AG04449 (cell line): Measurements from ENCODE around the gene PGAP2.
"Not testable (repeated sequence)": the region's sequence is repeated elsewhere in the genome, so short reads cannot be mapped to it uniquely, and the experiment has no call there.

ENCODE experiments used
- CTCF ChIA-PET: fragments of 350-600 bp; formaldehyde crosslinking; extraction: SDS; loops from one replicate; lab custom pipeline; 2021; ENCODE audit warnings: antibody characterized with exemption; lab: Yijun Ruan, JAX
- POLR2A ChIA-PET: fragments of 400-600, 350-600 bp; formaldehyde crosslinking; extraction: SDS; loops from one replicate; lab custom pipeline; 2020; ENCODE audit warnings: antibody characterized with exemption, inconsistent platforms; lab: Yijun Ruan, JAX
- DNase-seq: peaks from one replicate; pipeline ENCODE4 v3.0.0-alpha.2; 2010; ENCODE audit warnings: low read depth, low spot score
- H3K4me3 ChIP-seq: 2 replicates; pipeline ENCODE4 v1.5.1; 2011; ENCODE audit warnings: low read depth, mild to moderate bottlenecking, control low read depth, low read length
- TF ChIP-seq, protein P1 (sequence below): IDR thresholded peaks from one replicate; pipeline ENCODE4 v1.5.1; 2011; ENCODE audit warnings: mild to moderate bottlenecking, moderate library complexity, low read length, control low read depth, inconsistent platforms; ENCODE audit not compliant: insufficient read depth; ENCODE audit errors: missing control alignments

PGAP2 gene

DNA sequence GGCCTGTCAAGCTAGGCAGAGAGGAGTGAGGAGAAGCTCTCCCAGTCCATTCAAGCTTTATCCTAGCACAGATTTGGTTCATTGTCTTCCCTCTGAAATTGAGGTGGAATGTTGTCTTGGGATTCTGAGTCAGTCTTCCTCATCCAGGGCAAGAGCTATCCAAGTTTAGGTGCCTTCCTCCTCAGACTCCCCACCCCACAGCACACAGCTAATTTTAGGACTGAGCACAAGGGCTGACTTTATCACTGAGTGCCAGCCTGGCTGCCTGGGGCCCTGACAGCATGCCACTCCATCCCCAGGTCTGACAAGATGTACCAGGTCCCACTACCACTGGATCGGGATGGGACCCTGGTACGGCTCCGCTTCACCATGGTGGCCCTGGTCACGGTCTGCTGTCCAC is 2.6 kb downstream of the PGAP2 start:
- TF ChIP-seq, protein P1, sequence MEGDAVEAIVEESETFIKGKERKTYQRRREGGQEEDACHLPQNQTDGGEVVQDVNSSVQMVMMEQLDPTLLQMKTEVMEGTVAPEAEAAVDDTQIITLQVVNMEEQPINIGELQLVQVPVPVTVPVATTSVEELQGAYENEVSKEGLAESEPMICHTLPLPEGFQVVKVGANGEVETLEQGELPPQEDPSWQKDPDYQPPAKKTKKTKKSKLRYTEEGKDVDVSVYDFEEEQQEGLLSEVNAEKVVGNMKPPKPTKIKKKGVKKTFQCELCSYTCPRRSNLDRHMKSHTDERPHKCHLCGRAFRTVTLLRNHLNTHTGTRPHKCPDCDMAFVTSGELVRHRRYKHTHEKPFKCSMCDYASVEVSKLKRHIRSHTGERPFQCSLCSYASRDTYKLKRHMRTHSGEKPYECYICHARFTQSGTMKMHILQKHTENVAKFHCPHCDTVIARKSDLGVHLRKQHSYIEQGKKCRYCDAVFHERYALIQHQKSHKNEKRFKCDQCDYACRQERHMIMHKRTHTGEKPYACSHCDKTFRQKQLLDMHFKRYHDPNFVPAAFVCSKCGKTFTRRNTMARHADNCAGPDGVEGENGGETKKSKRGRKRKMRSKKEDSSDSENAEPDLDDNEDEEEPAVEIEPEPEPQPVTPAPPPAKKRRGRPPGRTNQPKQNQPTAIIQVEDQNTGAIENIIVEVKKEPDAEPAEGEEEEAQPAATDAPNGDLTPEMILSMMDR, result no peak
- no peak overlapping the region for H3K4me3 ChIP-seq
- no peak for DNase-seq
- ChIA-PET CTCF (interaction anchor here (0.6 to 8.5 kb wide), 4 partner anchors 9 to 263 kb away, joined by 3 to 73 read pairs (median 22); partner anchors contain the start of gene NUP98), POLR2A (interaction anchor here (0.7 kb wide), 1 partner anchor 12 kb away, joined by 3 read pairs; no protein-coding TSS in a partner anchor)

DNA sequence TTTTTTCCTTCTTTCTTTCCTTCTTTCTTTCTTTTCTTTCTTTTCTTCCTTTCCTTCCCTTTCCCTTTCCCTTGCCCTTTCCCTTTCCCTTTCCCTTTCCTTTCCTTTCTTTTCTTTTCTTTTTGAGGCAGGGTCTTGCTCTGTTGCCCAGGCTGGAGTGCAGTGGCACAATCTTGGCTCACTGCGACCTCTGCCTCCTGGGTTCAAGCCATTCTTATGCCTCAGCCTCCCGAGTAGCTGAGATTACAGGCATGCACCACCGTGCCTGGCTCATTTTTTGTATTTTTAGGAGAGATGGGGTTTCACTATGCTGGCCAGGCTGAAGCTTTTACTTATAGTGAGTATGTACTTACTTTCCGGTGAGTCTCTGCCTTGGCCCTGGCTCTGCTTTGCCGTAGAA is 6.5 kb downstream of the PGAP2 start:
- DNase-seq, POLR2A ChIA-PET, H3K4me3 ChIP-seq: not testable (repeated sequence)
- CTCF ChIA-PET, result interaction anchor here (1.7 to 2.3 kb wide), 3 partner anchors 7 to 40 kb away, joined by 9 to 13 read pairs (median 9); partner anchors contain the start of genes PGAP2 and STIM1

DNA sequence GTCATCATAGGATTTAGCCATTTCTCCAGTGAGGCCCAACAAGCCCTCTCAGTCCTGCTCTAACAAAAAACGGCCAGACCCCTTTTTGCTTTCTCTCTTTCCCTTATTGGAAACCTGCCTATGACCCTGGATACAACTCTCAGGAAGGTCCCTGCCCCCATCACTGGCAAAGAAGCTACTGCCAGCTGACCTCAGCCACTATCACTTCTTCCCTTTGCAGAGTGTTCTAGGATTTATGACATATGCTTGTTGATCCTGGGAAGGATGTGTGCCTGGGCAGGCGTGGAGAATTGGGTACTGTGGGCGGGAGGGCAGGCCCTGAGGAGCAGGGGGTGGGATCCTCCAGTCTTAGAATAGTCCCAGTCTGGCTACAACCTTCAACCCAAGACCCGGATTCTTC is 7.5 kb downstream of the PGAP2 start:
- ChIA-PET CTCF (interaction anchor here (0.7 to 2.3 kb wide), 5 partner anchors 8 to 119 kb away, joined by 3 to 9 read pairs (median 3); partner anchors contain the start of genes PGAP2, RHOG and STIM1), POLR2A (no interaction called here)
- TF ChIP-seq, protein P1, result no peak
- no peak for DNase-seq
- H3K4me3 ChIP-seq, result no peak overlapping the region

DNA sequence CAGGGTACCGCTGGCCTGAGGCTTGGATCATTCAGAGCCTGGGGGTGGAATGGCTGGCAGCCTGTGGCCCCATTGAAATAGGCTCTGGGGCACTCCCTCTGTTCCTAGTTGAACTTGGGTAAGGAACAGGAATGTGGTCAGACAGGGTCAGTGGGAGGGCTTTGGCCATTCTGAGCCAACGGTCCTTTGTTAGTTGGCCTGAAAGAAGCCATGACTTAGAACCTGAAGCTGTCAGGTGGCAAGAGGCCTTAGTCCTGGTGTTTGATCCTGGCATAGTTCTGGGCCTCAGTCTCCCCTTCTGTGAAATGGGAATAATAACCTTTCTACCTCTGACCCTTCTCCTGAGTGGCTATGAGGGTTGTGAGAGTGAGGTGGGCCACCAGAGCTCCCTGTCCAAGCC is 8.3 kb downstream of the PGAP2 start:
- H3K4me3 ChIP-seq, result no peak overlapping the region
- ChIA-PET POLR2A (no interaction called here), CTCF (interaction anchor here (0.7 to 4.6 kb wide), 4 partner anchors 9 to 38 kb away, joined by 3 to 54 read pairs (median 6); partner anchors contain the start of genes PGAP2, RHOG and STIM1)
- DNase-seq, result no peak
- TF ChIP-seq, protein P1, result no peak

DNA sequence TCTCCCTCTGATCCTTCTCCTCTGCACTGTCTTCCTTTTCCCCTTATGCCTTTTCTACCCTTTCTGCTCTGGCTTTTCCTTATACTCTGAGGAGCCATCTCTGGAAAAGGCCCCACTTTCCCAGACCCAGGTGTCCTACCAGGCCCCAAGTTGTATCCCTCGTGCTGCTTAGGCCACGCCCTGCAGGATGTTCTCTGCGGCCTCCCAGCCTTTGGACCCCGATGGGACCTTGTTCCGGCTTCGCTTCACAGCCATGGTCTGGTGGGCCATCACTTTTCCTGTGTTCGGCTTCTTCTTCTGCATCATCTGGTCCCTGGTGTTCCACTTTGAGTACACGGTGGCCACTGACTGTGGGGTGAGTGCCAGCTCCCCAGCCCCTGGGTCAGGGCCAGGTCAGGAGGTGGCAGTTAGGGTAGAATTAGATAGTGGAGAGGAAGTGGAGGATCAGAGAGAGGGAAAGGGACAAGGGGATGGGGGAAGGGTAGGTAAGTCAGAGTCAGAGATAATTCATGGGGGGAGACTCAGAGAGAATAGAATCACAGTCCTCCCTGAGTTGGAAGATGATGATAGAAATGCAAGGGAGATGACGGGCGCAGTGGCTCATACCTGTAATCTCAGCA is 8.9 kb downstream of the PGAP2 start:
- DNase-seq, result no peak
- ChIA-PET POLR2A (no interaction called here), CTCF (interaction anchor here (1.7 to 4.6 kb wide), 2 partner anchors 9 to 26 kb away, joined by 4 to 54 read pairs; partner anchors contain the start of gene PGAP2)
- H3K4me3 ChIP-seq, result no peak overlapping the region
- TF ChIP-seq, protein P1, result no peak

DNA sequence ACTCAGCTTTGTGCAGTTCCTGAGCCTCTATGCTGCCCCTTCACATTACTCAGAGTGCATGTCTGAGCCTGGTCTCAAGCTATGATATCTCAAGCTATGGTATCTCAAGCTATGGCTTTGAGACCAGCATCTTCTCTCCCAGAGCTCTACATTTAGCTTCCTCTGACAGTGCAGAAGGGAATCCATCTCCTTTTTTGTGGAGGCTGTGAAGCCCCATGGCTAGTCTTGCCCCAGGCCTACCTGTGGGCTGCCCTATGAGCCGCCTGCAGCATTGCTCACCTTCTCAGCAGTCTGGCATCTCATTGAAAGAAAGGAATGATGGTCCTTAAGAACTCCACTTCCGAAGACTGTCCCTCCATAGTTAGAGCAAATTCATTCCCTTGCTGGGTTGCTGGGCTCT is 12.6 kb downstream of the PGAP2 start:
- TF ChIP-seq, protein P1, result no peak
- H3K4me3 ChIP-seq, result no peak overlapping the region
- no peak for DNase-seq
- CTCF ChIA-PET, result interaction anchor here (1.1 to 4.6 kb wide), 3 partner anchors 13 to 251 kb away, joined by 4 to 54 read pairs (median 11); partner anchors contain the start of gene PGAP2
- POLR2A ChIA-PET, result no interaction called here
